Posterior cingulate gyrus (tissue), 11 donors: ENCODE data around the gene ZBTB40.

Source experiments
- DNase-seq, 10 donors: peaks; one replicate each; pipeline versions ENCODE4 v3.0.0 to v3.0.0-alpha.2; 2020 to 2021; ENCODE audit warnings: mixed read lengths in 3 of 10
- intact Hi-C: fragments of 100-400 bp; cut with DNase I; formaldehyde crosslinking; loops from one replicate; pipeline ENCODE4 v1.15.1; 2023

Gene ZBTB40

GRCh38 chr1:22500058-22500457, 48.4 kb downstream of the ZBTB40 start:
- intact Hi-C loops = no loop called here
- DNase-seq = no peak

GRCh38 chr1:22500471-22500870, 48.8 kb downstream of the ZBTB40 start:
- intact Hi-C loops = no loop called here
- DNase-seq = peak in 1 of 10 donors; percentile 21

- no peak for DNase-seq
- intact Hi-C loops = no loop called here
Measured at GRCh38 chr1:22502202-22502601, 50.6 kb downstream of the ZBTB40 start.

DNA sequence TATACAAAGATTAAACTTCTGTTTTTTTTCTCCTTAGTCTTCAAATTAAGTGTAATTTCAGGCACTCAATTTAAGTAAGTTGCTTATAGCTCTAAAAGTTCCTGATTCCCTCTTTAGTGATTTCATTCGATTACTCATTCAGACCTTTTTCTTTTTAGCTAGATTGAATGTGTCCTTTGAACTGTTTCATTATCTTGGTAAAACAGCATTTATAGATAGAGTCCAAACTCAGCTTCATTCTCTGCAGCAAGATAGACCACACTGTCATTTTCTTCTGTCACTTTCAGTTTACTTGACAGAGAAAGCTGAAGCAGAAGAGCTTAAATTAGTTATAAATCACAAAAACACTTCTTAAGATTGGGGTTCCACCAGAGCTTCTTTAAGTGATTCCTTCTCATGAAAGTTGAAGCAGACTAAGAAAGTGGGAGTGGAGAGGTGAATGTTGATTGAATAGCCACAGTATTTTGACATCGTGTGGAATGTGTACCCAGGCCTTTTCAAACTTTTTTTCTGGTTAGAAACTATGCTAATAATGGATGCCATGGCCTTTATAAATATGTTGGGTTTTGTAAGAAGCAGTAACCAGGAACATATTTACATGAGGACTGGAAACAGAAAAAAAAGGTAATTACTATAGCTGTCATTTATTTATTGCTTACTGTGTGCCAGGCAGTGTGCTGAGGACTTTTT, 52.2 kb downstream of the ZBTB40 start:
- intact Hi-C loops = no loop called here
- DNase-seq = no peak

DNA sequence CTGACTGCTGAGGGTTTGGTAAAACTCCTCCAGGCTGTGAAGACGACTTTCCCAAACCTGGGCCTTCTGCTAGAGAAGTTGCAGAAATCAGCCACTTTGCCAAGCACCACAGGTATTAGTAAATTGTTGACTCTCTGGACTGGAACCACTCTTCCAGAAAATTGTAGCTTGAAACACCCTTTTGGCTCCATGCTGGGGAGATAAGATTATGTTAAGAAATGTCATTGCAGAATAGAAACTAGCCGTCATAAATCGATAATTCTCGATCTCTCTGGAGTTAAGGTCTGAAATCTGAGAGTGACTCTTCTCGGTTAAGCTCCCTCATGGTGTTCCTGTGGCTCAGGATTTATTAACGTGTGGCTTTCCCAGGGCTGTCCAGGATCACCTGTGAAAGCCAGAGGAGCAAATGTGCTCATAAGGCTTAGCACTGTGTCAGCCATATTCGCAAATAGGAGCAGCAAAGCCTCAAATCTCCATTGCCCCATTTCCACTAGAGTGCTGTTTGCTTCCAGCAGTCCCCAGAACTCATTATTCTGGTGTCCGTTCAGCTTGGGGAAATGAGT, 54.6 kb downstream of the ZBTB40 start:
- intact Hi-C loops = no loop called here
- no peak for DNase-seq

- DNase-seq = no peak
- intact Hi-C loops = no loop called here
Measured at GRCh38 chr1:22507587-22507986, 55.9 kb downstream of the ZBTB40 start.

GRCh38 chr1:22508329-22508728, 56.7 kb downstream of the ZBTB40 start:
- no peak for DNase-seq
- intact Hi-C loops = no loop called here

- intact Hi-C loops = no loop called here
- no peak for DNase-seq
Measured at GRCh38 chr1:22508991-22509390, 57.3 kb downstream of the ZBTB40 start.

- intact Hi-C loops = no loop called here
Measured at GRCh38 chr1:22509815-22510214, 58.2 kb downstream of the ZBTB40 start.

GRCh38 chr1:22512873-22513272, 61.2 kb downstream of the ZBTB40 start:
- peak in 2 of 10 donors; percentile 62 to 67 for DNase-seq

More at GRCh38 chr1:22509815-22510214, 58.2 kb downstream of the ZBTB40 start:
- DNase-seq = no peak

DNA sequence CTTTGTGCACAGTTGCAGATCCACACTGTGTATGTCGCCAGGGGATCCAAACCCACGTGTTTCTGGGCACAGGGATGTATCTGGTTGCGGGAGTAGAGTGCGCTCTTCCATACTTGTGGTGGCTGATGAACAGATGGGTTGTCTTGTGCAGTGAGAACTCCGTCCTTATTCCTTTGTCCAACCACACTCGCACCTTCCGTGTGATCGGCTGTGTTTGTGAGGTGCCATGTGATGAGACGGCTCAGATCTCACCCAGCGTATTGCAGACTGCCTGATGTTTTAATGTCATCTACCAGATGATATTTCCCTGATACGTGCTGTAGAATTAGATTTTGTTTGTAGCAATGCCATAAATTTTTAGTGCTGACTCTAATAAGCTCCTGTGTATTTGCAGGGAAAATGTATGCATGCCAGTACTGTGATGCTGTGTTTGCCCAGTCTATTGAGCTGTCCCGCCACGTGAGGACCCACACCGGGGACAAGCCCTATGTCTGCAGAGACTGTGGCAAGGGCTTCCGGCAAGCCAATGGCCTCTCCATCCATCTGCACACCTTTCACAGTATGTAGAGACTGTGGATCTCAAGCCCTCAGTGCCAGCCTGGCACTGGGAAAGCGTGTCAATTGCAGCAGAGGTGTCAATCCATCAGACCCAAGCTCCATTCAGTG, 65.4 kb downstream of the ZBTB40 start:
- DNase-seq = peak in 1 of 10 donors; percentile 43
- intact Hi-C loops = no loop called here

More at GRCh38 chr1:22512873-22513272, 61.2 kb downstream of the ZBTB40 start:
- intact Hi-C loops = no loop called here

DNA sequence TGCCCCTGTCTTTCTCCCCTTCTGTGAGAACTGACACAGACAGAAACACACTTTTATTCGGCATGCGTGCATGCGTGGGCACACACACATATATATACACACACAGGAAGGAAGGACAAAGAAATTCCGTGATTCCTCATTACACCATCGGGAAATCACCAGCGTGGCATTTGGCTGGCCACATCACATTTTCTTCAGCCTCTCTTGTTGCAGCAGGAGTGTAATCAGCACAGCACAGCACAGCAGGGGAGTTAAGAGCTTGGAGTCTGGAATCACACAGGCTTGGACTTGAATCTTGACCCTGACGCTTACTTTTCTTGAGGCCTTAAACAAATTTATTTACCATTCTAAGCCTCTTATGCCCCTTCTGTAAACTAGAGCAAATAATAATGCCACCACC, 66.3 kb downstream of the ZBTB40 start:
- intact Hi-C loops = no loop called here
- peak in 1 of 10 donors; percentile 11 for DNase-seq

DNA sequence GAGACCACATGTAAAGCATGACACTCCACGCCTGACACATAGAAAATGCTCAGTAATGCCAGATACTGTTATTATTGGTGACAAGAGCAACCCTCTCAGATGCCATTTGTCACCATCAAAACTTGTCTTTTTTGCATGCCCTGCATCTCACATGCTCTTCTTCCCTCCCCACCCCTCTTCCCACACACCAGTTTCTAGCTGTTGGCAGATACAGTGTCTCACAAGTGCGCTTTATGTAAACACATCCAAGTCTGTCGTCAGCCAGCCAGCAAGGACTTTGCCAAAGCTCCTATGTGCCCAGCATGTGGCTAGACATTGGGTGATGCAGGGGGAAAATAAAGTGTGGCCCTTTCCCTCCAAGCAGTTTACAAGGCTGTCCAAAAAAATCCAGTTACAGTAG, 66.7 kb downstream of the ZBTB40 start:
- intact Hi-C loops = no loop called here
- peak in 4 of 10 donors; percentile 30 to 90 (median 66) for DNase-seq

GRCh38 chr1:22520871-22521270, 69.2 kb downstream of the ZBTB40 start:
- peak in 2 of 10 donors; percentile 48 to 49 for DNase-seq
- intact Hi-C loops = no loop called here

GRCh38 chr1:22521692-22522091, 70.0 kb downstream of the ZBTB40 start:
- intact Hi-C loops = no loop called here
- peak in 2 of 10 donors; percentile 26 to 27 for DNase-seq

- intact Hi-C loops = no loop called here
- DNase-seq = no peak
Measured at GRCh38 chr1:22522221-22522743, 70.6 kb downstream of the ZBTB40 start.

DNA sequence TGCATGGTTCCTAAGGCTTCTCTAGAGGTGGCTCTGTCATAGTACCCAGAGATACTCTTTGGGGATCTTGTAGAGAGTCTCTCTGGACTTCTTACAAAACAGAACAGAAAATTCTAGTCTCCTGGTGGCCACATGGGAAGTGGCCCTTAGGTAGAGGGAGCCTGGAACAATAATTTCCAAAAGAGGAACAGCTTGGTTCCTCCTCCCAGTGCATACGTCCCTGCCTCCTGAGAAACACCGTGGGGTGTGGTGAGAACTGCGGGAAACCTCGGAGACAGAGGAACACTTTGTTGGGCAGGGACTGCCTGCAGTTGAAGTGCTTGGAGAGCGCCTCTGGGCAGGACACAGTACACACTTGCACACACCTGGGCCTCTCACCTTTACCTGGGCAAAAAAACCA, 72.8 kb downstream of the ZBTB40 start:
- intact Hi-C loops = no loop called here
- peak in 2 of 10 donors; percentile 9 to 27 for DNase-seq

GRCh38 chr1:22525211-22525610, 73.6 kb downstream of the ZBTB40 start:
- intact Hi-C loops = no loop called here
- no peak for DNase-seq

DNA sequence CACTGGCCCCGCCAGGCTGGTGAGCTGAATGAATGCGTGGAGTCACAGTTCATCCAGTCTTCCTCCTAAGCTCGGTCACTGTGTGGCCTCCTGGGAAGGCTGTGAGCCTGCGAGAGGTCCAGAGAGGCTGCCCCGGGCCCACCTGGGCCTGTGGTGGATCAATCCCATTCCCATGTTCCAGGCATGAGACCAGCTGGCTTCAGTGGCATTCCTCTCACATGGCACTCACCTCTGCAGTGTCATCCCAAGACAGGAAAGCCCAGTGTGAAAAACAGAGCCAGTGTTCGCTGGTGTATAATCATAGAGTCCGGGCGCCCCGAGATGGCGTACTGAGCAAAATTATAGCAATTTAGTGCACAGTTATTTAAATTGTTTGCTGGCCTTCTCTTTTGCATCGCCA, 74.0 kb downstream of the ZBTB40 start:
- intact Hi-C loops = no loop called here
- DNase-seq = peak in 2 of 10 donors; percentile 40 to 41

DNA sequence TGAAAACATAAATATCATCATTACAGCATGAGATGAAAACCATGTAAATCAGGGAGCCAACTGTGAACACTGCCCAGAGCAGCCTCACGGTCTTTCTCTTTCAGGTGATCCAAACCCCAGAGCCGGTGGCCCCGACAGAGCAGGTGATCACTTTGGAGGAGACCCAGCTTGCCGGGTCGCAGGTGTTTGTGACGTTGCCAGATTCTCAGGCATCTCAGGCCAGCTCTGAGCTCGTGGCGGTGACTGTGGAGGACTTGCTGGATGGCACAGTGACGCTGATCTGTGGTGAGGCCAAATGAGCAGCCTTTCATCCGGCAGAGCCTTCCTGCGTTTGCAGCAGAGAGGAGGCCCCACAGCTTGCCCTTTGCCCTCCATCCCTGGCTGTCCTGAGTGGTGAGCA, 74.4 kb downstream of the ZBTB40 start:
- peak in 3 of 10 donors; percentile 28 to 75 (median 62) for DNase-seq

DNA sequence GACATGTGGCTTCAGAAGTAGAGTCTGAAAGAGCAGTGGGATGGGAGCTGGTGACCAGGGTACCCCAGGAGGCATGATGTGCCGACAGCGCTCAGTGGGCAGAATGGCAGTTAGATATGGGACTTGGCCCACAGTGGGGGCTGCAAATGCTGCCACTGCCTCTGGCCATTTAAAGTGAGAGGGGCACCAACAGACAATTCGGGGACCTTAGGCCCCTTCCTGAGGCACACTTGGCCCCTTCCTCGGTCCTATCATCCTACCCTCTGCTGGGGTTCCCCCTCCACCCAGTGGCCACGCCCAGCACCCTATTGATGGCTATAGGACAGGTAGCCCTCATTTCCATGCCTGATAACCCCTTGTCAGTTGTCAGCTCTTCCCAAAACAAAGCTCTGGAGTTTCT, 75.0 kb downstream of the ZBTB40 start:
- peak in 3 of 10 donors; percentile 9 to 33 (median 18) for DNase-seq
- intact Hi-C loops = no loop called here

More for the DNA sequence above, 74.4 kb downstream of the ZBTB40 start:
- intact Hi-C loops = no loop called here
